Spinal cord (tissue), 10 donors: ENCODE results near the gene OR4A16. TPM values are rescaled to one million over a fixed set of nuclear protein-coding genes. Genes with fewer than 3 reads are reported as not detected.

Source experiments
- DNase-seq, 6 donors: peaks; one replicate each; pipeline versions ENCODE4 v3.0.0 to v3.0.0-alpha.2; 2013 to 2015; ENCODE audit warnings: low spot score in 6 of 6, low read depth in 4 of 6
- H3K27ac ChIP-seq: one replicate; pipeline ENCODE4 v1.5.1; 2013; ENCODE audit warnings: low read depth, low read length, control low read depth
- H3K27me3 ChIP-seq: one replicate; pipeline ENCODE4 v1.6.1; 2013; ENCODE audit warnings: low read length; ENCODE audit not compliant: control insufficient read depth, insufficient read depth
- H3K36me3 ChIP-seq: one replicate; pipeline ENCODE4 v1.6.1; 2013; ENCODE audit warnings: low read length; ENCODE audit not compliant: control insufficient read depth, insufficient read depth
- H3K4me1 ChIP-seq: one replicate; pipeline ENCODE4 v1.6.1; 2013; ENCODE audit warnings: low read length; ENCODE audit not compliant: control insufficient read depth, insufficient read depth
- H3K4me3 ChIP-seq: one replicate; pipeline ENCODE4 v1.5.1; 2013; ENCODE audit warnings: low read depth, low read length, control low read depth
- H3K9me3 ChIP-seq: one replicate; pipeline ENCODE4 v1.6.1; 2013; ENCODE audit warnings: low read length; ENCODE audit not compliant: control insufficient read depth, insufficient read depth
- WGBS: methylation state at CpG from one replicate; pipeline ENCODE4 v1.1.5; 2013; ENCODE audit warnings: missing lambda C conversion rate; ENCODE audit not compliant: insufficient coverage; 5-methylcytosine and 5-hydroxymethylcytosine counted together
- long read RNA-seq, 4 donors: transcript quantifications; one replicate each; lab custom pipeline, GENCODE V29; 2026
- polyA plus RNA-seq, 2 donors: library from polyadenylated mRNA; unstranded; fragments of 120-200 nt; gene quantifications; one replicate each; pipeline ENCODE4 v1.2.1, GENCODE V29; 2013; ENCODE audit not compliant: insufficient read length in 2 of 2
- total RNA-seq, 2 donors: library from RNA; depleted of rRNA in 1 of 2; stranded (reverse); fragments of 120-200 nt in 1 of 2; fragments of >200 nt in 1 of 2; gene quantifications; one replicate each; pipeline versions ENCODE4 v1.2.3 to v1.2.4, GENCODE V29; 2013 to 2014
- donor health status: healthy.

Gene OR4A16
- not detected for total RNA-seq
- polyA plus RNA-seq: not detected
- long read RNA-seq, donor 1: 0 reads
- long read RNA-seq, donor 2: 0 reads
- long read RNA-seq, donor 3: 0 reads
- long read RNA-seq, donor 4: 0 reads

GRCh38 chr11:55342901-55343300, at the start of gene OR4A16:
TSS of gene OR4A16 (plus strand) at chr11:55343201. CDS start at chr11:55343201, 0 bp downstream.
- no CpG with 5 or more reads among the region's 3 CpGs for WGBS
- Histone ChIP-seq H3K27ac (no peak within 1 kb of the TSS), H3K36me3 (no peaks in the 10 kb centered on the region), H3K4me1 (no peaks in the 10 kb centered on the region), H3K9me3 (peaks cover 3% of the 10 kb centered on the region), H3K4me3 (no peak within 1 kb of the TSS), H3K27me3 (no peaks in the 10 kb centered on the region)
- DNase-seq: no peak

- Histone ChIP-seq H3K4me1 (no peaks in the 10 kb centered on the region), H3K4me3 (no peak overlapping the region), H3K36me3 (no peaks in the 10 kb centered on the region), H3K9me3 (peaks cover 6% of the 10 kb centered on the region), H3K27ac (no peak overlapping the region), H3K27me3 (no peaks in the 10 kb centered on the region)
- no CpG with 5 or more reads among the region's 1 CpG for WGBS
- no peak for DNase-seq
Measured at GRCh38 chr11:55324500-55324899, 18.5 kb upstream of the OR4A16 start.

GRCh38 chr11:55345306-55345705, 2.3 kb downstream of the OR4A16 start:
- WGBS: no CpG with 5 or more reads among the region's 1 CpG
- no peaks in the 10 kb centered on the region for H3K36me3 ChIP-seq
- H3K9me3 ChIP-seq: peaks cover 1% of the 10 kb centered on the region
- H3K4me1 ChIP-seq: no peaks in the 10 kb centered on the region
- no peaks in the 10 kb centered on the region for H3K27me3 ChIP-seq
- no peak overlapping the region for H3K4me3 ChIP-seq
- no peak overlapping the region for H3K27ac ChIP-seq
- no peak for DNase-seq

GRCh38 chr11:55349032-55349431, 6.0 kb downstream of the OR4A16 start:
- peaks cover 1% of the 10 kb centered on the region for H3K9me3 ChIP-seq
- H3K4me3 ChIP-seq: no peak overlapping the region
- H3K27ac ChIP-seq: no peak overlapping the region
- no peaks in the 10 kb centered on the region for H3K36me3 ChIP-seq
- no peaks in the 10 kb centered on the region for H3K27me3 ChIP-seq
- no peak for DNase-seq
- no peaks in the 10 kb centered on the region for H3K4me1 ChIP-seq
- WGBS: 7% methylated on average over 1 of the region's 1 CpG

- Histone ChIP-seq H3K27me3 (no peaks in the 10 kb centered on the region), H3K4me3 (no peak overlapping the region), H3K27ac (no peak overlapping the region), H3K9me3 (peaks cover 4% of the 10 kb centered on the region), H3K4me1 (no peaks in the 10 kb centered on the region), H3K36me3 (no peaks in the 10 kb centered on the region)
- 0% methylated on average over 1 of the region's 1 CpG for WGBS
- DNase-seq: no peak
Measured at GRCh38 chr11:55357560-55358184, 14.7 kb downstream of the OR4A16 start.

- peaks cover 2% of the 10 kb centered on the region for H3K9me3 ChIP-seq
- H3K36me3 ChIP-seq: no peaks in the 10 kb centered on the region
- no peak for DNase-seq
- no peaks in the 10 kb centered on the region for H3K4me1 ChIP-seq
- WGBS: 59% methylated on average over 3 of the region's 4 CpGs
- H3K27me3 ChIP-seq: no peaks in the 10 kb centered on the region
- H3K4me3 ChIP-seq: no peak within 1 kb of the TSS
- no peak within 1 kb of the TSS for H3K27ac ChIP-seq
Measured at GRCh38 chr11:55367674-55368073, 24.7 kb downstream of the OR4A16 start, which contains the start of gene OR4A15. TSS of gene OR4A15 (plus strand) at chr11:55367974. CDS start at chr11:55367974, 0 bp downstream.

Other genes starting within 250 kb of the OR4A16 start
- not detected for gene TRIM48, start 81.0 kb upstream of the OR4A16 start, total RNA-seq
- gene TRIM48, start 81.0 kb upstream of the OR4A16 start, polyA plus RNA-seq: not detected
- gene OR4A15, start 24.8 kb downstream of the OR4A16 start, total RNA-seq: not detected
- gene OR4A15, start 24.8 kb downstream of the OR4A16 start, polyA plus RNA-seq: not detected
- not detected for gene OR4C15, start 211.3 kb downstream of the OR4A16 start, total RNA-seq
- not detected for gene OR4C15, start 211.3 kb downstream of the OR4A16 start, polyA plus RNA-seq
- gene OR4C16, start 228.9 kb downstream of the OR4A16 start, total RNA-seq: not detected
- not detected for gene OR4C16, start 228.9 kb downstream of the OR4A16 start, polyA plus RNA-seq